ENCODE data around the gene PPFIBP1.
"Not testable (repeated sequence)": the region's sequence is repeated elsewhere in the genome, so short reads cannot be mapped to it uniquely, and the experiment has no call there.

Gene PPFIBP1

GRCh38 chr12:27622436-27623195 lies 98.6 kb downstream of the PPFIBP1 start:
- DNase-seq, result no peak

GRCh38 chr12:27623645-27624044 lies 99.6 kb downstream of the PPFIBP1 start:
- no peak for DNase-seq

- no peak for DNase-seq
Observed at GRCh38 chr12:27624586-27624985, 100.6 kb downstream of the PPFIBP1 start.

GRCh38 chr12:27627123-27627852 lies 103.3 kb downstream of the PPFIBP1 start:
- no peak for DNase-seq

GRCh38 chr12:27627853-27628469 lies 104.0 kb downstream of the PPFIBP1 start:
- DNase-seq, result not testable (repeated sequence)

- DNase-seq, result not testable (repeated sequence)
Observed at GRCh38 chr12:27630219-27630618, 106.2 kb downstream of the PPFIBP1 start.

GRCh38 chr12:27631365-27631764 lies 107.4 kb downstream of the PPFIBP1 start:
- no peak for DNase-seq

- no peak for DNase-seq
Observed at GRCh38 chr12:27631813-27632491, 107.9 kb downstream of the PPFIBP1 start.

GRCh38 chr12:27635349-27635972 lies 111.5 kb downstream of the PPFIBP1 start:
- DNase-seq, result peak in 4 of 56 donors; percentile 1 to 24 (median 12)

- not testable (repeated sequence) for DNase-seq
Observed at GRCh38 chr12:27636569-27636968, 112.6 kb downstream of the PPFIBP1 start.

- no peak for DNase-seq
Observed at GRCh38 chr12:27637524-27637923, 113.5 kb downstream of the PPFIBP1 start.

- DNase-seq, result no peak
Observed at GRCh38 chr12:27639265-27639664, 115.3 kb downstream of the PPFIBP1 start.

GRCh38 chr12:27640566-27641200 lies 116.7 kb downstream of the PPFIBP1 start:
- DNase-seq, result not testable (repeated sequence)

GRCh38 chr12:27642361-27642760 lies 118.4 kb downstream of the PPFIBP1 start:
- DNase-seq, result not testable (repeated sequence)

GRCh38 chr12:27642892-27643291 lies 118.9 kb downstream of the PPFIBP1 start:
- not testable (repeated sequence) for DNase-seq

GRCh38 chr12:27644158-27644845 lies 120.3 kb downstream of the PPFIBP1 start:
- DNase-seq, result no peak

GRCh38 chr12:27645671-27646070 lies 121.7 kb downstream of the PPFIBP1 start:
- no peak for DNase-seq

- no peak for DNase-seq
Observed at GRCh38 chr12:27646149-27646548, 122.1 kb downstream of the PPFIBP1 start.

GRCh38 chr12:27650011-27650410 lies 126.0 kb downstream of the PPFIBP1 start:
- DNase-seq, result no peak

- no peak for DNase-seq
Observed at GRCh38 chr12:27651201-27651600, 127.2 kb downstream of the PPFIBP1 start.
